Stimulated activated CD8-positive, alpha-beta memory T cell treated with anti-CD3 and anti-CD28 coated beads, Interleukin-15, amount 100 ng/mL, for 4 hours (primary cell): ENCODE results near the gene PIGK.

Source experiments
- DNase-seq, 2 donors: peaks; one replicate each; pipeline ENCODE4 v3.0.0-alpha.2; 2020; ENCODE audit warnings: low read depth in 2 of 2

PIGK gene

DNA sequence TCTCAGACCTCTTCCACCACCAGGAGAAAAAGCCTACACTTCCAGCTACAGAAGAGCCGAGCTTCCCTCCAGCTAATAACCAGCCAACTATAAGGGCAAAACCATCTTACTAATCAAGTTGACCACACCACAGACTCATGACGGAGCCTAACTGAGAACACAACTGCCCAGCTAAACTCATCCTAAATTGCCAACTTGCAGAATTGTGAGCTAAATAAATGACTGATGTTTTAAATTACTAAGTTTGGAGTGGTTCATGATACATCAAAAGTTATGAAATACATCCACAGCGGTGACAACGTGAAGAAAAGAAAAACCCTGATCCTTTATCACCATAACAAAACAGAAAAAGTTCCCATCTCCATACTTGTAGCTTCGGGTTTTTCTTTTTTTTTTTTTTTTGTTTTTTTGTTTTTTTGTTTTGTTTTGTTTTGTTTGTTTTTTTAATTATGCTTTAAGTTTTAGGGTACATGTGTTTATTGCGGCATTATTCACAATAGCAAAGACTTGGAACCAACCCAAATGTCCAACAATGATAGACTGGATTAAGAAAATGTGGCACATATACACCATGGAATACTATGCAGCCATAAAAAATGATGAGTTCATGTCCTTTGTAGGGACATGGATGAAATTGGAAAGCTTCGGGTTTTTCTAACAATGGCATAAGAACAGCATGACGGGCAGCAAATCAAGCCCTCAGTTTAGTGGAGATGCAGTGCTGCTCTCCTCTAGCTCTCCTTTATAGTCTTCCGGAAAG lies 122.6 kb downstream of the PIGK start:
- no peak for DNase-seq

DNA sequence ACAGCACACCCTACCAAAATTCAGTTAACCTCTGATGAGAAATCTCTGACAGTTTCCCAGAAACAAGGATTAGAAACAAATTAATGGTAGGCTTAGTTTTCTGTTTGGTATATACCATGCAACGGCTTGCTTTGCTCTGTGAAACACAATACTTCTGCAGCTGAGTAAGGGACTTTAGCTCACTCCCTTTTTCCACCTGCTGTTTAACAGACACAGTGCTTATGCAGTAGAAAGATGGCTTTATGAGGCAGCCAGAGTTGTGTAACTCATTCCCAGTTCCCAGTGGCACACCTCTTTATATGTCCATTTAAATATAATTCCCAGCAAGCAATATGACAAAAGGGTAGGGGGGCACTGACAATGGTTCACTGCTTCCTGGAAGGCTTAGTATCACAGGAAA lies 124.0 kb downstream of the PIGK start:
- DNase-seq = no peak

DNA sequence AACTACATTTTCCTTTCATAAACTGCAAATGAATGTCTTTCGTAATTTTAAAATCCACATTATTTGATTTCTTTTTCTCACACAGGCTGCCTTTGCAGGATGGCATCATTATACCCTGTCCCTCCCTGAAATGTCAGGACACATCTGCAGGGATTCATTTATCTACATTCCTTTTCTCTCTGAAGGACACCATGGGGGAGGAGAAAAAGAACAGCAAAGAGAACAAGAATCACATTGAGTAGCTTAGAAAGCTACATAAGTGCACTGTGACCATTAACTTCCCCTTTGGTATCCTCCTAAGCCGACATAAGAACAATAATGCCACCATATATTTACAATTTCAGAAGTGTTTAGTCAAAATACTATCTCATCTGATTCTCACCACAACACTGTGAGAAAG lies 129.5 kb downstream of the PIGK start:
- DNase-seq = no peak

DNA sequence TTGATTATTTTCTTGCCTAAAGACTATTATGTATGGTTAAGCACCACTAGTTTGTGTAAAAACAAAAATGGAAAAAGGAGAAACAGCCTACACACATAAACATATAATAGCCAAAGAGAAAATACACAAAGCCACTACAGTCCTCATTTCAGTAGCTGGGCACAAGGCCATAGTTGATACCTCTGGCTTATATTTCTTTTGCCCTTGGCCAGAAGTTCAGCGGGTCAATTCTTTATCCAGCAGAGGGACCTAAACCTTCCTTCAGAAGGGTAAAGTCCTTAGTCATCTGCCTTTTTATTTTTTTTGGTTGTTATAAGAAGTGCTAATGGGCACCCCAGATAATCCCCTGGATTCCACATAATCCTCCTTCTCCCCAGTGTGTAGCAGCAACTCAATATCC lies 134.1 kb downstream of the PIGK start:
- DNase-seq = no peak

DNA sequence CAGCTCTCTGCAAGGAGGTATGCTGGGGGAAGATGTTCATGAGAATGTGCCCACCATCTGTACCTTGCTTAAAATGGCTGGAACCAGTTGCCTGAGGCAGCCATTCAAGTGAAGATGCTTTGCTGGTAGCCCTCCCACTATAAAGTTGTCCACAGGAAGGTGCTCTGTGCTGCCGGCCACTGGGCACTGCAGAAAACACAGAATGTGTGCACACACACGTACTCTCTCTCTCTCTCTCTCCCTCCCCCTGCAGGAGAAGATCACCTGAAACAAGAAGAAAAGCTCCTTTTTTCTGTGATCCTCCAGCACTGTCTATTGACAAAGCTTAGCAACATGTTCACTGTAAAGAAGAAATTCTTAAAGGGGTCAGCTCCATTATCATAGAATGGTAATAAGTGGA lies 134.8 kb downstream of the PIGK start:
- DNase-seq = no peak

DNA sequence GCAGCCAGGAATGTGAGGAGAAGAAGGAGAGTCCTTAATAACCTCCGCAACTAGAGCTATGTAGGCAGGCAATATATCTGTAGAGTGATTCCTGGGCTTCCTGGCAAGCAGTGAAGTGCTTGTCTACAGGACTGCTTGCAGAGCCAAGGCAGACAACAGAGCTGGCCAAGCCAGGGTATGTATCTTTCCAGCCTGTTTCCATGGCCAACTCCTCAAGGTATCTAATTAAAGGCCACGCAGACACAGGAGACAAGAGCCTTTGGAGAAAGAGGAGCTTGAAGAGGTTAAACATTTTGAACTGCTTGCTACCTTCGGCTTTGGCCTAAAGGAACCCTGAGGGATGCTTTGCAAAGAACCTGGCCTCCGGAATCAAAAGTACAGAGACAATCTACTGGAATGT lies 137.4 kb downstream of the PIGK start:
- no peak for DNase-seq

DNA sequence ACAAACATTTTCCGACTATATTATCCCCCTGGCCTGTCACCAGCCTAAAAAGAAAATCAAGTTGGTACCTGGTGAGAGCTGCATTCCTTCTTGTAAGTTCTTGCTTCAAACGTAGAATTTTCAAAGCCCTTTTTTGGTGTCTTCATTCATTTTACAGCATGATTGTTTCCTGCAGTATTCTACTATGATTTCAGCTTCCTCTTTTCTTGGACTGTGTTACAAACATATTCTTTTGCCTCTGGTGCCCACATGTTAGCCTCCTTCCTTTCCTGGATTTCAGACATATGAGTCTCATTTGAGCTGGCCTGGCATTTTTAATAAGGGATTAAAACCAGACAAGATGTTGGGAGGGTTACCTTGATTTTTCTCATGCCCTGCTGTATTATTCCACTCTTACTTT lies 142.5 kb downstream of the PIGK start:
- DNase-seq = no peak

DNA sequence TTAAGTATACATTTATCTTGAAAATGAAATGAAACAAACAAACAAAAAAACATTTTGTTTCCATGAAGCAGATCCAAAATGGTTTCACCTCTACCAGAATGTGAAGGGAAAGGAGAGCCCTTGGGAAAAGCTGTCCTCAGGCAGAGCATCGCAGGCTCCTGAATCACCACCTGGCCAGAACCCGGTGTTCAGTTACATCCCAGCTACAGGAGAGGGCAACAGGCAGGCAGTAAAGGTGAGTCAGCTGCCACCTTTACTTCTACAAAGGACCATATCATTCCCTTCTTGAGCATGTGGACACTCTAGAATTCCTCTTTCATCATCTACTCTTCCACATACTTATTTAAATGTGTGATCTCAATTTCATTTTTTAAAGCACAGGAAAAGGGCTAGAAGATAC lies 151.2 kb downstream of the PIGK start:
- no peak for DNase-seq

DNA sequence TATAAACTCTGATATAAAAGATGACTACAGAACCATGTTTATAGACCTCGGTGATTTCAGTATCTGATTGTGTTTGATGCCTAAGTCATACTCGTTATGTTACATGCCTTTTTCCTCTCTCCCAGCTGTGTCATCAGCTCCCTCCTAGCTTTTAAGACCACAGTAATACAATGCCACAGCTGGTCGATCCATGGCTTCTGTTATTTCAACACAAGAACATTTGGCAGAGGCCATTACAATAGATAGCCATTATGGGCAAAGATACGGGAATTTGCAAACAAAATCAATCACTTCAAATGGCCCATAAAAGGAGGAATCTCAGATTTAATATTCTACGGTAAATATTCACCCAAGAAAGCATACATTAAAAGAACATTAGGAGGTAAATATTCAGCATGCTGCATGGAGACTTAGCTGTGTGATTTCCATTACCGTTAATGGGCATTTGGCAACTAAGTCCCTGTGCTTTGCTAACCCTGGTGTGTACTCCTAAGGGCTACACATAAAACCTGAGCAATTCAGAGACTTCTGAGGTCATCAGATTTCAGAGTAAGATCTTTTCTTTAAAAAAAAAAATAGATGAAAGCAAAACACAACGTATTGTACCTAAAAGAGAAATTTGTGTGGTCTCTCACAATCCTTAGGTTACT lies 153.4 kb downstream of the PIGK start:
- no peak for DNase-seq

DNA sequence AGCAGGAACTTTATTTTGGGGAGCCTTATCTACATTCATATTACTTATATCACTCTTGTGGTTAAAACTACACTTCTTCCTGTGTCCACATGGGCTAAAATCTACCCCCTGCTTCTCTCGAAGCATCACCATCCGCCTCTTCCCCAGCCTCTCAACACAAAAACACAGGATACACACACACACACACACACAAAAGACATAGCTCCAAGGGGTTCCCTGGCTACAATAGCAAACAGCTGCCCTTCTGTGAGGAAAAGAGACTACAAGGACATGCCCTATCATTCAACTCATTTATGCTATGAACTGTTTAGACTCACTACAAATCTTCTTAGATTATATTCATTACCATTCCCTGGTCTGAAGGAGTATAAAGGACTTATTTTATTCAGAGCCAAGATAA lies 155.0 kb downstream of the PIGK start:
- DNase-seq = no peak

DNA sequence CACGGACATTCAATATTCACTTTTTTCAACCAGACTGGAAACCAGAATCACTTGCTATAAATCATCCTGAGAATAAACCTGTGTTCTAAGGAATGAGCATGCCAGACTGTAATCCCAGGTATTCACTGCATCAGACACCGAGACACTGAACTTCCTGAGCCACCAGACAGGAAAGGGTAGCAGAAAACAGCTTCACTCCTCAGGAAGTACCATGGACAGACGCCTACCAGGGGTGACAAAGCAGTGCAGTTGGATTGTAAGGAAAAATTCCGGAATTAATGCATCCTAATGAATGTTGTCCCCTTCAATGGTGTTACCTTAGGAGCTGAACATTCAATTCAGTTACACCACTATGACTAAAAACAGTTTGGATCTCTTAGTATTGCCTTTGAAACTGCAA lies 156.1 kb downstream of the PIGK start:
- DNase-seq = no peak

DNA sequence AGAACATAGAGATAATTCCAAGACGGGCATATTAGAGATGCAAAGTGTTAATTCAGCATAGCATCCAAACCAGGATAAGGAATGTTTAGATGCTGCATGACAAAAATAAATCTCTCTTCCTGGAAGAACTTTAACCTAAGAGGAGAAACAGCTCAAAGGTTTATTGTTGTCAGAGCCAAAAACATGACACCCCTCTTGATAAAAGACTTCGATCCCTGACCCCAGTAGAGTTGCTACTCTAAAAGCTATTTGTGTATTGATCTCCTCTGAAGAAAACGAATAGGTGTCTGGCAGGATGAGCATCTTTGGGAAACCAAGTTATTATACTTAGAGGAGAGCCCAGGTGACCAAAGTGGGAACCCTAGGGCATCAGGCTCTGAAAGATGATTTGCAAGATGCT lies 158.1 kb downstream of the PIGK start:
- no peak for DNase-seq

DNA sequence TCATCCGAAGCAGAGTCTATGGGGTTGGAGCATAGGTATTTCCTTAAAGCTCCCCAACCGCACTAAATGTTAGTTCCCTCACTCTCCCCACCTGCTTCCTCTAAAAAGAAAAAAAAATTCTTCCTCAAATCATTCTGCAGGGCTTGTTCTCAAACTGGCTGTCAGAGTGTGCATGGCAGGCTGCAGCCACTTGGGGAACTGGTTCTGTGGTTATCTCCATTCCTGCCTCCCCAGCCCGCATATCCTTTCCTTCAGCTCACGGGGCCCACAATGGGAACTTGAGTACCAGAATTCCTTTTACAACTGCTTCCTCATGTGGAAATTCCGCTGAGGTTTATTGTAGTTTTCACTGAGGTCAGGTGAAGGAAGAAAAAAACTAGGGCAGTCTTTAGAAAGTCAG lies 159.2 kb downstream of the PIGK start:
- DNase-seq = no peak

DNA sequence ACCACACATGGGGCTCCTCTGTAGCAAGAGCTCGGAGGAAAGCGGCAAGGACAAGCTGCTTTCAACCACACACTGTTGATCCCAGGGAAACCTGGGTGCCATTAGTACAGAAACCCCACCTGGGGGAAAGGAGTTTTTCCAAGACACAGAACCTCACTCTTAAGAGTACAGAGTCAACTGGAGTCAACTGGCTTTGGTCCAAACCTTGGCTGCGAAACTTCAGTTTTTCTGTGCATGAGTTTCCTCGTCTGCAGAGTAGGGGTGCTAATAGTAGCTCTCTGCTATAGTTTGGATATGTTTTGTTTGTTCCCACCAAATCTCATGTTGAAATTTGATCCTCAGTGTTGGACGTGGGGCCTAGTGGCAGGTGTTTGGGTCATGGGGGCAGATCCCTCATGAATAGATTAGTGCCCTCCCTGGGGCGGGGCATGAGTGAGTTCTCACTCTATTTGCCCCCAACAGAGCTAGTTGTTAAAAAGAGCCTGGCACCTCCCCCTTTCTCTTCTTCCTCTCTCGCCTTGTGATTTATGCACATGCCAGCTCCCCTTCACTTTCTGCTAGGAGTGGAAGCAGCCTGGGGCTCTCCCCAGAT lies 161.1 kb downstream of the PIGK start:
- no peak for DNase-seq

DNA sequence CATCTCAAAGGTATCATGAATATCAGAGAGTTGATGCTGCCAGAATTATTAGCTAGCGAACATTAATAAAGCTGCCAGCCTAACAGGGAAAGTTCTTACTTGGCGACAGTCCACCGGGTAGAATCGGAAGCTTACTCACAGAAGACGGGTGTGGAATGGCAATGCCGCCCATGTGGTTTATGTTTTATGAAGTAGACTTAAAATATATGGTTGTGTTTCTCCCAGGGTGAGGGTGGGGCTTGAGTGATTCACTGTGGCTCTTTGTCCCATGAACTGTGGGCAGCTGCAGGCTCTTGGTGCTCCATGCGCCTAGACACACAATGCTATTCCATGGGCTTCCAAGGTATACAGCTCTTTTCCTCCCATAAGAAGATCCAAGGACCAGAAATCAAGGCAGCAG lies 162.7 kb downstream of the PIGK start:
- no peak for DNase-seq

DNA sequence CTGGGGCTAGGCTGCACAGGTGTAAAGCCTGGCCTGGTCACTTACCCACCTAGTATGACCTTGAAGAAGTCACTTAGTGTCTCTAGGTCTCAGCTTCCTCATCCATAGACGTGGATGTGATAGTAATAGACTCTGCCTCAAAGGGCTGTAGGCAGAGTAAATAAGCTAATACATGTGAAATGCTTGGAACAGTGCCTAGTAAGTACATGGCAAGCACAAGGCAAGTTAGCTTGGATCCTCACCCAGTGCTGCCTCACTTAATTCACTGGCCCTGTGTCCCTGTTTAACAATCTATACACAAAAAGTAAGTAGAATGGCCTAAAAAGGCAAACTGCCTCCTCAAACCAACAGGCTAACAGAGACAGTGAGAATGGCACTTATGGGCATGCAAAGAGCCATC lies 167.8 kb downstream of the PIGK start:
- DNase-seq = no peak

DNA sequence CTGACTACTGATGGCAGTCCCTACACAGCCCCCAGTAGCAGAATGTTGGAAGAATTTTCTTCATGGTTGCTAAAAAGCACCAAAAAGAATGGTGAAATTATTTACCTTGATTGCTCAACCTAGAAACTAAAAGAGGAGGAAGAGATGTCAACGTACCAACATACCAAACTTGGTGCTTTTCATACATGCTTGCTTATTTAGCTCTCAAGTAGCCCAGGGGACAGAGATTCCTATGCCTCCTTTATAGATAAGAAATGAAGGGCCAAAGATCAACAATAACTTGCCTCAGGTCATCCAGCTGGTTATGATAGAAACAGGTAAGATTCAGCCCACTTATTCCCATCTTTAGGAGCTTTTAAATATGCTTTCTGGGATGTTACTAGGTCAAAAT lies 170.6 kb downstream of the PIGK start:
- DNase-seq = no peak

DNA sequence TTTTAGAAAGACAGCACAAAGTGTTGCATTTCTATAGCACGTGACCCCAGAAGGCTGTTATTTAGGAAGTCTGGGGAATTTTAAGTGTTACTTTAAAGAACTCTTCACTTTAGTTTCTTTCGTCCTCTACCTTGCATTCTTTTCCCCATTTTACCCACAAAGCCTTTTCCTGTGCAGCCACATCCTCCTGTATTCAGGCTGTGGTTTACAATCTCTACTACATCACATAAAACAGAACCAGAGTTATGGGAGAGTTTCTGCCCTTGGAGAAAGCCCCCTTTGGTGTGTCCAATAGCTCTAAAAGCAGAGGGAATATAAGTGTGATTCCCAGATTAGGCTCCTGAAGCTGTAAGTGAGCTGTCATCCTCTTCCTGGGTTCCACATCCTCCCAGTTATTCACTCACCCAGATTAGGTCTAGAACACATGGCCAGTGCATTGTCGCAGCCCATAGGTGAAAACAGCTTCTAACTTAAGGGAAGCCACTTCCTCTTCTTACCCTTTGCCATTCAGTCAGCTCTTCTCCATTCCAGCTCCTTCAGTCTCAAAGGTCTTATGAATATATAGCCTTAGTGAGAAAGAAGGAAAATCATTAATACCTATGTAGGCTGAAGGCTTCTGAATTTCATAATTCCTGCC lies 171.1 kb downstream of the PIGK start:
- DNase-seq = no peak

DNA sequence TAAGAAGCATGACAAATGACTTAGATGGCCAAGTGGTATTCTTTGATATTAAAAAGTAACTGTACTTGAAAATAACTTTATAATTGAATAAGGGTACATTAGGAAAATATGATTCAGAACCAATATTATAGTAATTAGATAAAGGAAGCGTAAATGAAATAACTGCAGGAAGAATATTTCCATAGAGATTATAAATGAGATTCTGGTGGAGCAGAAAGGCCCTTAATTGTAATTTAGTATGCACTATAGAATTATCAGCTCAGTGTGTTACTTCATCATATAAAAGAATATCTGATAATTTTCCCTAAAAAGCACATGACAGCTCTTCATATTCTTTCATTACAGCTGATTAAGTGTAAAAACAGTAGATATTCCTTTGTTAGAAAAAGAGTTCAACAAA lies 171.7 kb downstream of the PIGK start:
- DNase-seq = no peak

DNA sequence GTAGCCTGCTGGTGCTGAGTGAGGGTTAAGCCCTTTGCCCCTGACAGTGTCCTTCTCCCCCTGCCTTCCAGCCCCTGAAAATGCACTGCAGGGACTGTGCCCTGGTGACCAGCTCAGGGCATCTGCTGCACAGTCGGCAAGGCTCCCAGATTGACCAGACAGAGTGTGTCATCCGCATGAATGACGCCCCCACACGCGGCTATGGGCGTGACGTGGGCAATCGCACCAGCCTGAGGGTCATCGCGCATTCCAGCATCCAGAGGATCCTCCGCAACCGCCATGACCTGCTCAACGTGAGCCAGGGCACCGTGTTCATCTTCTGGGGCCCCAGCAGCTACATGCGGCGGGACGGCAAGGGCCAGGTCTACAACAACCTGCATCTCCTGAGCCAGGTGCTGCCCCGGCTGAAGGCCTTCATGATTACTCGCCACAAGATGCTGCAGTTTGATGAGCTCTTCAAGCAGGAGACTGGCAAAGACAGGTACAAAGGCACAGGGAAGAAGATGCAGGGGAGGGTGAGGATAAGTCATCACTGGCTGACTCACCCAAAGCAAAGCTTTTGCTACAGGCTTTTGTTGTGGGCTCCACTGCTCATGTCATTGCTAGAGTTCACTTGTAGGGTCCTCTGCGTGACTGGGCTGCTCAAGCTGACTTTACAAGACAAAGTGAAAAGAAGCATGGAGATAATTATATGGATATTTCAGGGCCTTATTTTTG lies 174.9 kb downstream of the PIGK start:
- DNase-seq = no peak

DNA sequence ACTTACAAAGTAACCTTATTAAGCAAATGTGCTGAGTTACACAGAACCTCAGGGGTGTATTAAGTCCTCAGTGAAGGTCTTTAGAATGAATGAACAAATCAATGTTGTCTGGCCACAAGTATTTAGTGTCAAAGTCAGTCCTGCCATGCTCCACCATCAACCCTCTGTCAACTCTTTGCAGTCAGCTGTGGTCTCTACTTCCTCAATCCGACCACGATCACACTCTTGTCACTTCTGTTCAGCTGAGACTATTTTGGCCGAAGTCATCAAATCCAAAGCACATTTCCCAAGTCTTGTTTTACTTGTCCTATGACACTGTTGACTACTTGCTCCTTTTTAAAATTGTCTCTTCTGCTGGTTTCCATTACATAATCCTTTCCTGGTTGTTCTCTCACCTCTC lies 178.4 kb downstream of the PIGK start:
- no peak for DNase-seq

DNA sequence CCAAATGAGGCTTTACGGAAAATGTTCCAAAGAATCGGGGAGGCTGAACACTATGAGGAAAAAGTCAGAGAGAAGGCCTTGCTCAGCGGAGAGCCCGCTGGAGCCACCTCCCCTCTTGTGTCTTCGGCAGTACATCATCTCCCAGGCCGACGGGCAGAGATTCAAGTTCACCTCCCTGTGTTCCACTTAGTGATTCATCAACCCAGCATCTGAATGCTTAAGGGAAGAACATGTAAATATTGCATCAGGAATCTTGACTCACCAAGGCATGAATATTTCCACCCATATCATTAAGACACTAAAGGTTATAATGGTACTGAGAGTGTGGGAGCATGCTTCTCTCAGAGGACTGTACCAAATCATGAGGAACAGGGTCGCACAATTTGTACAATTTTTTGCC lies 179.5 kb downstream of the PIGK start:
- DNase-seq = no peak
